ENCODE data around the gene AOC3. TPM values are rescaled to one million over a fixed set of nuclear protein-coding genes. Genes with fewer than 3 reads are reported as not detected.

AOC3 gene
- total and polyA plus RNA-seq, 2 of the 13 experiments (the other 11 are each of a cell fraction or from before 2014, with no cell fraction given): 8.7 to 51.7 TPM

DNA sequence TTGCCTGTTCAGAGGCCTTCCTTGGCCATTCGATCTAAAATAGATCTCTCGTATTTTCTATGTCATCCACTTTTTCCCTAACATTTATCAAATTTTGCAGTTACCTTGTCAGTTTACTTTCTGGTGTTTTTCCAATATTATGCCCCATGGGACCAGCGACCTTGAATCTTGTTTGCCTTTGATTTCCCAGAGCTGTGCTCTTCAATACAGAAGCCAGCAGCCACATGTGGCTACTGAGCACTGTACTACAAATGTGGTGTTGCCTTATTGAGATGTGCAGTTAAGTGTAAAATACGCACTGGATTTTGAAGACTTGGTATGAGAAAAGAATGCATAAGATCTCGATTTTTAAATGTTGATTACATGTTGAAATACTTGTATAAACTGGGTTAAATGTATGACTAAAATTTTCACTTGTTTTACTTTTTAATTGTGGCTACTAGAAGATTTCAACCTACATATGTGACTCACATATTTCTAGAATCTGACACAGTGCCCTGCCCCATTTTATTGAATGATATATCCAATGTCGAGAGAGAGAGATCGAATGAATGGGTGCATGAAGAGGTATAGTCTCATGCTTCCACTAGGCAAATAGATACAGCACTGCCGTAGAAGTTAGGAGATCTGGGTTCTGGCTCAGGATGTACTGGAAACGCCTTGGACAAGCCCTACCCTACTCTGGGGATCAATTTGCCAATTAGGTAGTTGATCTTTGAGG, 18.6 kb upstream of the AOC3 start (continued):
- TF ChIP-seq ATF6 (CRISPR knock-in tag; conservative IDR thresholded peaks at IDR 0.05) (no peak; the same call in 1 of the 2 replicates), CHD2 (IDR thresholded peaks at IDR 0.05; ENCODE audit: low read depth, low read length) (no peak), CENPT (CRISPR knock-in tag; IDR thresholded peaks at IDR 0.05; ENCODE audit: low read depth) (no peak), ZNF12 (CRISPR knock-in tag; IDR thresholded peaks at IDR 0.05) (0 out of 2 replicates have a peak, but pooled peaks have one; percentile 29), TRIM22 (IDR thresholded peaks at IDR 0.05) (no peak), ZNF788 (CRISPR knock-in tag; IDR thresholded peaks at IDR 0.05; ENCODE audit: borderline replicate concordance) (no peak; the same call in 1 of the 2 replicates), STAT5B (CRISPR knock-in tag; IDR thresholded peaks at IDR 0.05) (0 out of 2 replicates have a peak, but pooled peaks have one; percentile 56), ZNF446 (CRISPR knock-in tag; IDR thresholded peaks at IDR 0.05) (no peak), JUND (CRISPR knock-in tag; IDR thresholded peaks at IDR 0.05) (no peak), THAP7 (CRISPR knock-in tag; IDR thresholded peaks at IDR 0.05) (no peak), FOXO4 (CRISPR knock-in tag; conservative IDR thresholded peaks at IDR 0.05) (no peak)
- TF ChIP-seq, protein P1, sequence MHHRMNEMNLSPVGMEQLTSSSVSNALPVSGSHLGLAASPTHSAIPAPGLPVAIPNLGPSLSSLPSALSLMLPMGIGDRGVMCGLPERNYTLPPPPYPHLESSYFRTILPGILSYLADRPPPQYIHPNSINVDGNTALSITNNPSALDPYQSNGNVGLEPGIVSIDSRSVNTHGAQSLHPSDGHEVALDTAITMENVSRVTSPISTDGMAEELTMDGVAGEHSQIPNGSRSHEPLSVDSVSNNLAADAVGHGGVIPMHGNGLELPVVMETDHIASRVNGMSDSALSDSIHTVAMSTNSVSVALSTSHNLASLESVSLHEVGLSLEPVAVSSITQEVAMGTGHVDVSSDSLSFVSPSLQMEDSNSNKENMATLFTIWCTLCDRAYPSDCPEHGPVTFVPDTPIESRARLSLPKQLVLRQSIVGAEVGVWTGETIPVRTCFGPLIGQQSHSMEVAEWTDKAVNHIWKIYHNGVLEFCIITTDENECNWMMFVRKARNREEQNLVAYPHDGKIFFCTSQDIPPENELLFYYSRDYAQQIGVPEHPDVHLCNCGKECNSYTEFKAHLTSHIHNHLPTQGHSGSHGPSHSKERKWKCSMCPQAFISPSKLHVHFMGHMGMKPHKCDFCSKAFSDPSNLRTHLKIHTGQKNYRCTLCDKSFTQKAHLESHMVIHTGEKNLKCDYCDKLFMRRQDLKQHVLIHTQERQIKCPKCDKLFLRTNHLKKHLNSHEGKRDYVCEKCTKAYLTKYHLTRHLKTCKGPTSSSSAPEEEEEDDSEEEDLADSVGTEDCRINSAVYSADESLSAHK (CRISPR knock-in tag; IDR thresholded peaks at IDR 0.05; ENCODE audit: borderline replicate concordance): no peak
- TF ChIP-seq, protein P2, sequence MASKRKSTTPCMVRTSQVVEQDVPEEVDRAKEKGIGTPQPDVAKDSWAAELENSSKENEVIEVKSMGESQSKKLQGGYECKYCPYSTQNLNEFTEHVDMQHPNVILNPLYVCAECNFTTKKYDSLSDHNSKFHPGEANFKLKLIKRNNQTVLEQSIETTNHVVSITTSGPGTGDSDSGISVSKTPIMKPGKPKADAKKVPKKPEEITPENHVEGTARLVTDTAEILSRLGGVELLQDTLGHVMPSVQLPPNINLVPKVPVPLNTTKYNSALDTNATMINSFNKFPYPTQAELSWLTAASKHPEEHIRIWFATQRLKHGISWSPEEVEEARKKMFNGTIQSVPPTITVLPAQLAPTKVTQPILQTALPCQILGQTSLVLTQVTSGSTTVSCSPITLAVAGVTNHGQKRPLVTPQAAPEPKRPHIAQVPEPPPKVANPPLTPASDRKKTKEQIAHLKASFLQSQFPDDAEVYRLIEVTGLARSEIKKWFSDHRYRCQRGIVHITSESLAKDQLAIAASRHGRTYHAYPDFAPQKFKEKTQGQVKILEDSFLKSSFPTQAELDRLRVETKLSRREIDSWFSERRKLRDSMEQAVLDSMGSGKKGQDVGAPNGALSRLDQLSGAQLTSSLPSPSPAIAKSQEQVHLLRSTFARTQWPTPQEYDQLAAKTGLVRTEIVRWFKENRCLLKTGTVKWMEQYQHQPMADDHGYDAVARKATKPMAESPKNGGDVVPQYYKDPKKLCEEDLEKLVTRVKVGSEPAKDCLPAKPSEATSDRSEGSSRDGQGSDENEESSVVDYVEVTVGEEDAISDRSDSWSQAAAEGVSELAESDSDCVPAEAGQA (IDR thresholded peaks at IDR 0.05; ENCODE audit: low read depth): no peak
- TF ChIP-seq, protein P2 (CRISPR knock-in tag; IDR thresholded peaks at IDR 0.05; ENCODE audit: borderline replicate concordance): no peak; the same call in 1 of the 2 replicates

All from HepG2 (cell line).